Activated T-helper 1 cell treated with Interleukin-2 at 50 U/mL for 16 hours (primary cell): ENCODE results near the gene KCNH1.

Experiments
- DNase-seq: peaks from one replicate; pipeline ENCODE4 v3.0.0-alpha.2; 2020; ENCODE audit warnings: low read depth

KCNH1 gene

GRCh38 chr1:210920258-210920657, 213.7 kb downstream of the KCNH1 start:
- no peak for DNase-seq

- DNase-seq = no peak
Measured at GRCh38 chr1:210918893-210919292, 215.1 kb downstream of the KCNH1 start.

- DNase-seq = no peak
Measured at GRCh38 chr1:210917560-210918169, 216.3 kb downstream of the KCNH1 start.

GRCh38 chr1:210916548-210916947, 217.4 kb downstream of the KCNH1 start:
- DNase-seq = no peak

- no peak for DNase-seq
Measured at GRCh38 chr1:210915890-210916507, 217.9 kb downstream of the KCNH1 start.

GRCh38 chr1:210912752-210913151, 221.2 kb downstream of the KCNH1 start:
- no peak for DNase-seq

GRCh38 chr1:210910020-210910575, 223.8 kb downstream of the KCNH1 start:
- no peak for DNase-seq

GRCh38 chr1:210908791-210909190, 225.2 kb downstream of the KCNH1 start:
- DNase-seq = no peak

GRCh38 chr1:210908257-210908656, 225.7 kb downstream of the KCNH1 start:
- no peak for DNase-seq

- DNase-seq = no peak
Measured at GRCh38 chr1:210907251-210907805, 226.6 kb downstream of the KCNH1 start.

- no peak for DNase-seq
Measured at GRCh38 chr1:210905944-210906453, 227.9 kb downstream of the KCNH1 start.

- DNase-seq = no peak
Measured at GRCh38 chr1:210905365-210905904, 228.5 kb downstream of the KCNH1 start.

- DNase-seq = no peak
Measured at GRCh38 chr1:210901981-210902770, 231.8 kb downstream of the KCNH1 start.

GRCh38 chr1:210900820-210901219, 233.1 kb downstream of the KCNH1 start:
- DNase-seq = no peak

GRCh38 chr1:210900079-210900478, 233.9 kb downstream of the KCNH1 start:
- DNase-seq = no peak

- DNase-seq = no peak
Measured at GRCh38 chr1:210899676-210900075, 234.3 kb downstream of the KCNH1 start.

GRCh38 chr1:210898473-210898872, 235.5 kb downstream of the KCNH1 start:
- DNase-seq = no peak

- DNase-seq = no peak
Measured at GRCh38 chr1:210883821-210884220, 250.1 kb downstream of the KCNH1 start.

GRCh38 chr1:210882414-210883221, 251.3 kb downstream of the KCNH1 start:
- no peak for DNase-seq

GRCh38 chr1:210878564-210878963, 255.4 kb downstream of the KCNH1 start:
- DNase-seq = no peak

- no peak for DNase-seq
Measured at GRCh38 chr1:210876275-210876674, 257.7 kb downstream of the KCNH1 start.
